DND-41 (cell line): Measurements from ENCODE around the gene PPP4R1.

ENCODE experiments used
- CTCF ChIP-seq: IDR thresholded peaks from 2 replicates; pipeline ENCODE4 v1.5.1; 2012; ENCODE audit warnings: borderline replicate concordance, low read length, moderate library complexity, mild to moderate bottlenecking; ENCODE audit not compliant: poor library complexity, severe bottlenecking; ENCODE audit errors: extremely low read depth
- EZH2 ChIP-seq: IDR thresholded peaks from 3 replicates; pipeline ENCODE4 v1.6.1; 2012; ENCODE audit warnings: borderline replicate concordance, low read depth, mild to moderate bottlenecking, moderate library complexity, low read length, inconsistent platforms; ENCODE audit not compliant: severe bottlenecking

- TF ChIP-seq CTCF (no peak), EZH2 (no peak)
Measured at GRCh38 chr18:9637036-9637767, 22.8 kb upstream of the PPP4R1 start.
